ENCODE data around the gene CDC42EP3.

- TF ChIP-seq CTCF (IDR thresholded peaks at IDR 0.05) (no peak), EP300 (IDR thresholded peaks at IDR 0.05) (no peak), POLR2A (IDR thresholded peaks at IDR 0.05) (no peak), POLR2AphosphoS5 (IDR thresholded peaks at IDR 0.05) (no peak)
These were observed 48.0 kb downstream of the CDC42EP3 start for GRCh38 chr2:37623406-37623805.
